ENCODE data around the gene LYVE1.

DNA sequence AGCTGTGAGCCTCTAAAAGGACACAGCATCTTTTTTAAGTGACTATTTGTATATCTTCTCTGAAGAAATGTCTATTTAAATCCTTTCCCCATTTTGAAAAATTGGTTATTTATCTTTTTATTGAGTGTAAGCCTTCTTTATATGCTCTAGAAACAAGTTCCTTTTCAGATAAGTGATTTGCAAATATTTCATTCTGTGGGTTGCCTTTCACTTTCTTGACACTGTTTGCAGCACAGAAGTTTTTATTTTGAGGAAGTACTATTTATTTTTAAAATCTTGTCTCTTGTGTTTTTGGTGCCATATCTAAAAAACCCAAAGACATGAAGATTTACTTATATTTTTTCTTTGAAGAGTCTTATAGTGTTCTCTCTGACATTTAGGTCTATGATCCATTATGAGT lies 40.1 kb upstream of the LYVE1 start:
- TF ChIP-seq, protein P1, sequence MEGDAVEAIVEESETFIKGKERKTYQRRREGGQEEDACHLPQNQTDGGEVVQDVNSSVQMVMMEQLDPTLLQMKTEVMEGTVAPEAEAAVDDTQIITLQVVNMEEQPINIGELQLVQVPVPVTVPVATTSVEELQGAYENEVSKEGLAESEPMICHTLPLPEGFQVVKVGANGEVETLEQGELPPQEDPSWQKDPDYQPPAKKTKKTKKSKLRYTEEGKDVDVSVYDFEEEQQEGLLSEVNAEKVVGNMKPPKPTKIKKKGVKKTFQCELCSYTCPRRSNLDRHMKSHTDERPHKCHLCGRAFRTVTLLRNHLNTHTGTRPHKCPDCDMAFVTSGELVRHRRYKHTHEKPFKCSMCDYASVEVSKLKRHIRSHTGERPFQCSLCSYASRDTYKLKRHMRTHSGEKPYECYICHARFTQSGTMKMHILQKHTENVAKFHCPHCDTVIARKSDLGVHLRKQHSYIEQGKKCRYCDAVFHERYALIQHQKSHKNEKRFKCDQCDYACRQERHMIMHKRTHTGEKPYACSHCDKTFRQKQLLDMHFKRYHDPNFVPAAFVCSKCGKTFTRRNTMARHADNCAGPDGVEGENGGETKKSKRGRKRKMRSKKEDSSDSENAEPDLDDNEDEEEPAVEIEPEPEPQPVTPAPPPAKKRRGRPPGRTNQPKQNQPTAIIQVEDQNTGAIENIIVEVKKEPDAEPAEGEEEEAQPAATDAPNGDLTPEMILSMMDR (IDR thresholded peaks at IDR 0.05), result no peak
- TF ChIP-seq, protein P2, sequence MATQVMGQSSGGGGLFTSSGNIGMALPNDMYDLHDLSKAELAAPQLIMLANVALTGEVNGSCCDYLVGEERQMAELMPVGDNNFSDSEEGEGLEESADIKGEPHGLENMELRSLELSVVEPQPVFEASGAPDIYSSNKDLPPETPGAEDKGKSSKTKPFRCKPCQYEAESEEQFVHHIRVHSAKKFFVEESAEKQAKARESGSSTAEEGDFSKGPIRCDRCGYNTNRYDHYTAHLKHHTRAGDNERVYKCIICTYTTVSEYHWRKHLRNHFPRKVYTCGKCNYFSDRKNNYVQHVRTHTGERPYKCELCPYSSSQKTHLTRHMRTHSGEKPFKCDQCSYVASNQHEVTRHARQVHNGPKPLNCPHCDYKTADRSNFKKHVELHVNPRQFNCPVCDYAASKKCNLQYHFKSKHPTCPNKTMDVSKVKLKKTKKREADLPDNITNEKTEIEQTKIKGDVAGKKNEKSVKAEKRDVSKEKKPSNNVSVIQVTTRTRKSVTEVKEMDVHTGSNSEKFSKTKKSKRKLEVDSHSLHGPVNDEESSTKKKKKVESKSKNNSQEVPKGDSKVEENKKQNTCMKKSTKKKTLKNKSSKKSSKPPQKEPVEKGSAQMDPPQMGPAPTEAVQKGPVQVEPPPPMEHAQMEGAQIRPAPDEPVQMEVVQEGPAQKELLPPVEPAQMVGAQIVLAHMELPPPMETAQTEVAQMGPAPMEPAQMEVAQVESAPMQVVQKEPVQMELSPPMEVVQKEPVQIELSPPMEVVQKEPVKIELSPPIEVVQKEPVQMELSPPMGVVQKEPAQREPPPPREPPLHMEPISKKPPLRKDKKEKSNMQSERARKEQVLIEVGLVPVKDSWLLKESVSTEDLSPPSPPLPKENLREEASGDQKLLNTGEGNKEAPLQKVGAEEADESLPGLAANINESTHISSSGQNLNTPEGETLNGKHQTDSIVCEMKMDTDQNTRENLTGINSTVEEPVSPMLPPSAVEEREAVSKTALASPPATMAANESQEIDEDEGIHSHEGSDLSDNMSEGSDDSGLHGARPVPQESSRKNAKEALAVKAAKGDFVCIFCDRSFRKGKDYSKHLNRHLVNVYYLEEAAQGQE (IDR thresholded peaks at IDR 0.05; ENCODE audit: insufficient read depth in 1 of 2, low read depth in 2 of 2, low read length in 1 of 2), result no peak
